GM12878 (cell line): Measurements from ENCODE around the gene HCFC2. TPM values are rescaled to one million over a fixed set of nuclear protein-coding genes. Genes with fewer than 3 reads are reported as not detected.
A peak's percentile ranks its signal among the peaks of the same experiment; 100 is the strongest.

ENCODE experiments used
- ATAC-seq: fragments of 200-7000 bp; cut with Tn5 transposase; 3 replicates; pipeline ENCODE4 v1.9.1; 2020; ENCODE audit warnings: mild to moderate bottlenecking, moderate library complexity
- BruUV-seq: library from RNA; stranded (reverse); fragments of 400-500 nt; replicated peaks from 2 replicates; lab custom pipeline; 2021; lab: Mats Ljungman, UMichigan
- CTCF ChIA-PET: fragments of 300-600 bp; sonication (Branson Sonifier 250); formaldehyde crosslinking; extraction: SDS; loops from one replicate; lab custom pipeline; 2021; ENCODE audit warnings: inconsistent platforms; lab: Yijun Ruan, JAX
- POLR2A ChIA-PET: fragments of 350-600 bp; formaldehyde crosslinking; extraction: SDS; loops from one replicate; lab custom pipeline; 2021; ENCODE audit warnings: inconsistent platforms; lab: Charles Lee
- RAD21 ChIA-PET: fragments of 300-600 bp; sonication (Branson Sonifier 250); formaldehyde crosslinking; loops from one replicate; lab custom pipeline; 2023; ENCODE audit warnings: antibody characterized with exemption; ENCODE audit not compliant: unreplicated experiment; lab: Charles Lee
- SMC1A ChIA-PET: fragments of 300-600 bp; sonication (Branson Sonifier 250); formaldehyde crosslinking; loops from one replicate; lab custom pipeline; 2023; ENCODE audit not compliant: unreplicated experiment, uncharacterized antibody; lab: Charles Lee
- DNase-seq: peaks from one replicate; pipeline ENCODE4 v3.0.0-alpha.2; 2011; ENCODE audit warnings: low read depth, low spot score
- FAIRE-seq: peaks from 3 replicates; lab custom pipeline; 2011; peaks lifted over from hg19 to GRCh38; lab: Jason Lieb, UNC
- H2AFZ ChIP-seq: 2 replicates; pipeline ENCODE4 v1.6.0; 2011; ENCODE audit warnings: low read depth, low read length, control low read depth; ENCODE audit not compliant: control insufficient read depth
- H3K27ac ChIP-seq: 2 replicates; pipeline ENCODE4 v1.5.1; 2011; ENCODE audit warnings: control low read depth; ENCODE audit not compliant: control insufficient read depth, insufficient read depth
- H3K27me3 ChIP-seq, 2 experiments: replicated peaks in 1 of 2; 2 replicates each; pipeline versions ENCODE4 v1.6.0 to v1.6.1; 2011; ENCODE audit warnings: low read length in 1 of 2; ENCODE audit not compliant: control insufficient read depth in 2 of 2, insufficient read depth in 2 of 2
- H3K36me3 ChIP-seq, 2 experiments: 2 replicates each; pipeline ENCODE4 v1.5.1; 2011; ENCODE audit warnings: low read length in 1 of 2; ENCODE audit not compliant: control insufficient read depth in 2 of 2, insufficient read depth in 2 of 2
- H3K4me1 ChIP-seq: 2 replicates; pipeline ENCODE4 v1.6.1; 2011; ENCODE audit warnings: mild to moderate bottlenecking, low read length, moderate library complexity, mixed read lengths; ENCODE audit not compliant: control insufficient read depth, insufficient read depth
- H3K4me2 ChIP-seq: 2 replicates; pipeline ENCODE4 v1.6.0; 2011; ENCODE audit warnings: control low read depth; ENCODE audit not compliant: control insufficient read depth, insufficient read depth
- H3K4me3 ChIP-seq: fragments of 200-600 bp; sonication (generic); 2 replicates; pipeline ENCODE4 v1.5.1; 2016
- H3K79me2 ChIP-seq: 2 replicates; pipeline ENCODE4 v1.6.0; 2011; ENCODE audit warnings: low read length; ENCODE audit not compliant: control insufficient read depth, insufficient read depth
- H3K9ac ChIP-seq: 2 replicates; pipeline ENCODE4 v1.8.0; 2011; ENCODE audit warnings: low read length, control low read depth, mixed read lengths; ENCODE audit not compliant: control insufficient read depth, insufficient read depth
- H3K9me3 ChIP-seq: replicated peaks from 3 replicates; pipeline ENCODE4 v1.5.1; 2011; ENCODE audit warnings: mild to moderate bottlenecking, low read length; ENCODE audit not compliant: control insufficient read depth, insufficient read depth
- H4K20me1 ChIP-seq: 2 replicates; pipeline ENCODE4 v1.6.0; 2011; ENCODE audit not compliant: control insufficient read depth, insufficient read depth
- ATF2 ChIP-seq: IDR thresholded peaks from 2 replicates; pipeline ENCODE4 v1.6.1; 2012; ENCODE audit warnings: low read length, inconsistent platforms
- BHLHE40 ChIP-seq, 2 experiments: fragments of 450-650 bp in 1 of 2; IDR thresholded peaks; 2 replicates each; pipeline ENCODE4 v1.6.1; 2011 to 2017; ENCODE audit warnings: low read depth in 2 of 2, borderline replicate concordance in 1 of 2, improper control_type of control experiment in 1 of 2, low read length in 1 of 2, mild to moderate bottlenecking in 1 of 2
- DPF2 ChIP-seq: fragments of 450-650 bp; IDR thresholded peaks from 2 replicates; pipeline ENCODE4 v1.6.1; 2017; ENCODE audit warnings: mild to moderate bottlenecking
- GATAD2B ChIP-seq: fragments of 450-650 bp; conservative IDR thresholded peaks from 2 replicates; pipeline ENCODE4 v1.6.1; 2017; ENCODE audit warnings: low read depth, mild to moderate bottlenecking, moderate library complexity
- HCFC1 ChIP-seq: fragments of 150-350 bp; IDR thresholded peaks from 2 replicates; pipeline ENCODE4 v1.6.1; 2014; ENCODE audit warnings: low read length
- IKZF1 ChIP-seq: fragments of 450-650 bp; conservative IDR thresholded peaks from 2 replicates; pipeline ENCODE4 v1.6.1; 2017; ENCODE audit warnings: antibody characterized with exemption, mild to moderate bottlenecking
- IKZF2 ChIP-seq, 2 experiments: fragments of 450-650 bp; IDR thresholded peaks; 2 replicates each; pipeline ENCODE4 v1.6.1; 2017; ENCODE audit warnings: mild to moderate bottlenecking in 2 of 2, moderate library complexity in 2 of 2
- JUNB ChIP-seq: IDR thresholded peaks from 2 replicates; pipeline ENCODE4 v1.6.1; 2016; ENCODE audit warnings: antibody characterized with exemption, mild to moderate bottlenecking
- JUND ChIP-seq: IDR thresholded peaks from 2 replicates; pipeline ENCODE4 v1.6.1; 2012; ENCODE audit warnings: low read depth, mild to moderate bottlenecking, low read length, improper control_type of control experiment, moderate library complexity
- KLF5 ChIP-seq: fragments of 450-650 bp; IDR thresholded peaks from 2 replicates; pipeline ENCODE4 v1.6.1; 2014; ENCODE audit warnings: mild to moderate bottlenecking; ENCODE audit not compliant: partially characterized antibody
- LARP7 ChIP-seq: fragments of 450-650 bp; IDR thresholded peaks from 2 replicates; pipeline ENCODE4 v1.6.1; 2017; ENCODE audit warnings: mild to moderate bottlenecking
- NR2F1 ChIP-seq: fragments of 450-650 bp; conservative IDR thresholded peaks from 2 replicates; pipeline ENCODE4 v1.6.1; 2017; ENCODE audit warnings: mild to moderate bottlenecking
- POLR2A ChIP-seq: IDR thresholded peaks from 2 replicates; pipeline ENCODE4 v1.6.1; 2011; ENCODE audit warnings: low read depth, mild to moderate bottlenecking, low read length
- POLR2AphosphoS5 ChIP-seq: IDR thresholded peaks from 2 replicates; pipeline ENCODE4 v1.6.1; 2011; ENCODE audit warnings: mild to moderate bottlenecking, low read length, inconsistent platforms
- ZBTB4 ChIP-seq: fragments of 450-650 bp; formaldehyde crosslinking; IDR thresholded peaks from 2 replicates; pipeline ENCODE4 v1.4.0; 2022; ENCODE audit warnings: mild to moderate bottlenecking, moderate library complexity
- ZNF24 ChIP-seq: fragments of 450-650 bp; IDR thresholded peaks from 2 replicates; pipeline ENCODE4 v1.6.1; 2017; ENCODE audit warnings: antibody characterized with exemption, mild to moderate bottlenecking
- ZZZ3 ChIP-seq: IDR thresholded peaks from 2 replicates; pipeline ENCODE4 v1.6.1; 2011; ENCODE audit warnings: low read depth; ENCODE audit not compliant: control insufficient read depth, insufficient read length
- WGBS: methylation state at CpG from one replicate; pipeline ENCODE4 v1.1.6; 2016; ENCODE audit warnings: low lambda C conversion rate; ENCODE audit not compliant: insufficient replicate concordance, insufficient coverage; ENCODE audit errors: missing lambda C conversion rate; 5-methylcytosine and 5-hydroxymethylcytosine counted together
- in situ Hi-C: fragments of 300-500 bp; cut with MboI; formaldehyde crosslinking; loops from 9 replicates; pipeline ENCODE4 v1.14.3; 2018; ENCODE audit warnings: mixed read lengths
- intact Hi-C: fragments of 100-400 bp; cut with micrococcal nuclease; formaldehyde crosslinking; loops from one replicate; pipeline ENCODE4 v1.14.2; 2022; ENCODE audit not compliant: unreplicated experiment
- polyA plus RNA-seq, 11 experiments: library from polyadenylated mRNA; depleted of rRNA in 4 of 11; unstranded in 6 of 11; stranded (reverse) in 5 of 11; fragments of >200 nt; fragmentation: Nextera tagmentation in 4 of 11; fragmentation: Illumina TruSeq in 1 of 11; extraction: Ambion mirVana in 4 of 11; extraction: Trizol in 1 of 11; gene quantifications; 1 replicate in 1 of 11; 2 replicates in 10 of 11; pipeline versions ENCODE4 v1.2.1 to v1.2.3, GENCODE V29; 2011 to 2016; ENCODE audit warnings: inconsistent platforms in 2 of 11, missing spikeins in 2 of 11, low read depth in 1 of 11
- total RNA-seq, 4 experiments: library from RNA; depleted of rRNA in 3 of 4; stranded (reverse); fragments of >200 nt in 3 of 4; fragmentation: Illumina TruSeq in 1 of 4; extraction: Trizol in 1 of 4; gene quantifications; 2 replicates each; pipeline versions ENCODE4 v1.2.1 to v1.2.3, GENCODE V29; 2013 to 2021

Gene HCFC2
- total and polyA plus RNA-seq, 10 of the 15 experiments (the other 5 are each of a cell fraction or from before 2014, with no cell fraction given) = 1.8 to 14.2 (median 9.3) TPM

GRCh38 chr12:104137001-104137901, 72.9 kb downstream of the HCFC2 start:
- DNase-seq (peak; percentile 7), ATAC-seq (peak; percentile 42), FAIRE-seq (peak; percentile 47)
- Histone ChIP-seq H3K36me3 (peaks cover 0 to 6% of the 10 kb centered on the region in 2 experiments; a peak in 1 of 4 replicates), H3K9me3 (no peaks in the 10 kb centered on the region), H3K4me2 (peak overlapping the region; percentile 78), H2AFZ (peak overlapping the region; percentile 72), H3K27me3 (no peaks in the 10 kb centered on the region), H3K4me1 (peaks cover 6% of the 10 kb centered on the region; the same call in 1 of the 2 replicates), H3K79me2 (peaks cover 27% of the 10 kb centered on the region), H3K9ac (peak overlapping the region; percentile 90), H3K27ac (peak overlapping the region; percentile 89), H4K20me1 (no peaks in the 10 kb centered on the region), H3K4me3 (peak overlapping the region; percentile 88)
- ChIA-PET CTCF (interaction anchor here (0.9 to 1.8 kb wide), 3 partner anchors 28 to 253 kb away, joined by 3 to 7 read pairs (median 4); no protein-coding TSS in a partner anchor), SMC1A (interaction anchor here (0.6 to 1.8 kb wide), 5 partner anchors 9 to 173 kb away, joined by 3 to 7 read pairs (median 3); partner anchors contain the start of gene HCFC2), RAD21 (interaction anchor here (0.6 to 1.8 kb wide), 6 partner anchors 69 to 257 kb away, joined by 3 to 7 read pairs (median 4); partner anchors contain the start of gene HSP90B1), POLR2A (interaction anchor here (0.5 to 1.2 kb wide), 8 partner anchors 8 to 972 kb away, joined by 3 to 10 read pairs (median 3); partner anchors contain the start of gene HSP90B1)
- in situ Hi-C loops (no loop called here), intact Hi-C loops (no loop called here)
- WGBS = 1% methylated on average over 48 of the region's 78 CpGs
- BruUV-seq = no TSS peak
- no peak for TF ChIP-seq ZNF24
- TF ChIP-seq IKZF2 (IDR thresholded peaks at IDR 0.05) = 0 out of 4 replicates have a peak, but pooled peaks of 1 of the 2 experiments have one; percentile 17
- TF ChIP-seq ATF2 = no peak
- TF ChIP-seq DPF2 = 0 out of 2 replicates have a peak, but pooled peaks have one; percentile 24
- peak; percentile 62 for TF ChIP-seq GATAD2B
- no peak for TF ChIP-seq JUND
- TF ChIP-seq KLF5 = no peak
- TF ChIP-seq HCFC1 = no peak
- TF ChIP-seq ZZZ3 = no peak
- peak; percentile 43; the same call in 1 of the 2 replicates for TF ChIP-seq POLR2A
- peak; percentile 27; the same call in 1 of the 2 replicates for TF ChIP-seq POLR2AphosphoS5
- peak; percentile 65 for TF ChIP-seq IKZF1
- 0 out of 2 replicates have a peak, but pooled peaks have one; percentile 37 for TF ChIP-seq NR2F1
- TF ChIP-seq ZBTB4 (CRISPR knock-in tag) = no peak
- TF ChIP-seq LARP7 = peak; percentile 60; the same call in 1 of the 2 replicates
- TF ChIP-seq BHLHE40 (IDR thresholded peaks at IDR 0.05; ENCODE audit: borderline replicate concordance in 1 of 2, low read depth in 2 of 2, low read length in 1 of 2) = peak in 1 of 2 experiments; percentile 44; a peak in 2 of 4 replicates
- TF ChIP-seq JUNB = no peak
